HG02759 (cell line): ENCODE measurements around the gene CER1.

Experiments used
- ATAC-seq: cut with Tn5 transposase; IDR thresholded peaks from one replicate; pipeline ENCODE4 v1.9.1; 2021; ENCODE audit warnings: mild to moderate bottlenecking, moderate library complexity; ENCODE audit not compliant: unreplicated experiment

The CER1 gene, protein sequence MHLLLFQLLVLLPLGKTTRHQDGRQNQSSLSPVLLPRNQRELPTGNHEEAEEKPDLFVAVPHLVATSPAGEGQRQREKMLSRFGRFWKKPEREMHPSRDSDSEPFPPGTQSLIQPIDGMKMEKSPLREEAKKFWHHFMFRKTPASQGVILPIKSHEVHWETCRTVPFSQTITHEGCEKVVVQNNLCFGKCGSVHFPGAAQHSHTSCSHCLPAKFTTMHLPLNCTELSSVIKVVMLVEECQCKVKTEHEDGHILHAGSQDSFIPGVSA

DNA sequence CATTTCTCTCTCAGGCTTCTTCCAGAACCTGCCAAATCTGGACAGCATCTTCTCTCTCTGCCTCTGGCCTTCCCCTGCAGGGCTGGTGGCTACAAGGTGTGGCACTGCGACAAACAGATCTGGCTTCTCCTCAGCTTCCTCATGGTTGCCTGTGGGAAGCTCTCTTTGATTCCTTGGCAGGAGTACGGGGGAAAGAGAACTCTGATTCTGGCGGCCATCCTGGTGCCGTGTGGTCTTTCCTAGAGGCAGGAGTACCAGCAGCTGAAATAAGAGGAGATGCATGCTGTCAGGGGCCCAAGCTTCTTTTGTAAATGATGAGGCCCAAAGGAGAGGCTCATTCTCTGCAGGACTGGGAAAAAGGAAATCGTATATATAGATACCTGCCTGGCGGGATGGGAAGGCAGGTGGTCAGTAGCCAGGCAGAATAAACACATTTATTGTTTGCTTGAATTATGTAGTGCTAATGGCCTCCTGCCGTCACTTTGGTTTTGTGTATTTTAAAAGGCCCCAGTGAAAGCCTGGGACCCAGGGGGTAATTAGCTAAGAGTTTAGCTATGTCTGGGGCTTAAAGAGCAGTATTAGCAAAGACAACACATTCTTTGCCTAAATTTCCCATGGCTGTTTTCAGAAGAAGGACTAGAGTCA is at the start of gene CER1:
Gene CER1, minus strand, starts transcription at position 343 of the 645 bp plus-strand sequence. Its CDS starts 61 bp downstream, at position 282.
- no peak for ATAC-seq

DNA sequence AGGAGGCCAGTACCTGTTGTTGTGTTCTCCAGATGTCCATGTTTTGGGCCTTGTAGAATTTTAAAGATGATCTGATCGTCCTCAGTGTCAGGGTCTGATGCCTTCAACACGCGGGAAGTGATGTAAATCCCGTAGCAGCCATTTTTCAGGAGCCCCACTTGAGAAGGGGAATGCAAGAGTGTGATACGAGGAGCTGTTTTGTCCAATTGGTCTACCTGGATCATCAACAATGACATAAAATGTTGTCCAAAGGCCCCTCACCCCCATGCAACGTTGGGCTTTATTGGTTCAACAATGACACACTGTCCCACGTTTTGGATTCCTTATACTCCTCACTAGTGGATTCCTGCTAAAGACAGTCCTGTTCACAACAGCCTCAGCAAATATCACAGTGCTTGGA is 48.1 kb upstream of the CER1 start:
- no peak for ATAC-seq

DNA sequence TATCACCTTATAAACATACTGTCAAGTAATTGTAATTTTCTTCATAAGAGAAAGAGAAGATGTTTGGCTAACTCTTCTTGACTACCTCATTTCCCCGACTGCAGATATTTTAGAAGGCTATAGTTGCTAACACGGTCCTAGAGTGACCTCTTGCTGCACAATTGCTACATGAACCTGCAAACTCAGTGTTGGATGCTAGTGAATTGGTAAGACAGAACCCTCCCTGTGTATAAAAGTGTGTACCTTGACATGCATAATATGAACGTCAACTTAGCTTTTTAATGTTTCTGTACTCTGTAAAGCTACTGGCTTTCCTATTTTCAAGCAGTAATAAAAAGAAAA is 46.7 kb upstream of the CER1 start:
- ATAC-seq = no peak

DNA sequence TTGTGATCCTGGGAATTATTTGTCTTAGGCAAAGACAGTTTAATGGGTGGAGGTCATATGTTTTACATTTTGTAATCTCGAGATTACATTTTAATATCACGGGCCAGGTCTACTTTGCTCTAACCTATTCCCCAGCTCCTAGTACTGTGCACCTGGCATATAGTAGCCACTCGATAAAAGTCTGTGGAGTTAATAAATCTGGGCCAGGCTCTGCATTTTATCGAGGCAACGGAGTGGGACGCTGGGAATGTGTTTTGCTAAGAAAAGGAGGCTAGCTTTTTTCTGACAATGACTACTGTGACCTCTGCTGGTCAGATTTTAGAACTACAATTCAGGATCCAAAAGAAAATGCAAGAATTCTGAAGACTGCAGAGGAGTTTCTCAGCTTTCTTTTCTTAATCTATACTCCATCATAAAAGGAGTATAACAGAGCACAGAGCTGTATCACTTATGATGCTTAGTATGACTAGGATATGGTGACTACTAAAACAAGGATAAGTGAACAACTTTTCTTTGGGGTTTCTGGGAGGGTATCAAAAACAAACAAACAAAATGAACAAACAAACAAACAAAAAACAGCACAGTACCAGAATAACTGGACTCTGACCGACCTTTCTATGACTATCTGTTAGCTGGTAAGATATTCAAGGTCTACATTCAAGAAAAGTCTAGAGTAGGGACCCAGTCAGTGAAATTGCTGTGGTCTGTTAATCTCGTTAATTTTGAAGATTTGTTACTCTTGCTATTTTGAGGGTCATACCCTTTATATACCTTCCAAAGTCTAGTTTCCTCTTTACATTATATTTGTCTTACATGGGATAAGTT is 46.1 kb upstream of the CER1 start:
- ATAC-seq = no peak

DNA sequence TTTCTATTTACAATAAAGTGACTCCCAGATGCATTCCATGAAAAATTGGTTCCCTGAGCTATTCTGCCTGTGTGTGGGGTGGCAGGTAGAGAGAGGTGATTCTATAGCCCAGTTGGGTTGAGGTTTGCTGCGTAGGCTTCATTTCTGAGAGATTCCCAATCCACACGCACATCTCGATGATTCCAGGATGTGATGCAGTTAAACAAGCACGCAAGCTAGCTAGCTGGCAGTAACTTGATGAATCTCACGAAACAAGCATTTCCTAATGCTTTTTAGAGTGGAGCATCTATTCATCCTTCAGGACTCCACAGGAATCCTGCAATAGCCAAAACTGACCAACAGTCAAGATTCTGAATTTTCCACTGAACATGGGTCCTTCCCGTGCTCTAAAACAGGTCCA is 43.8 kb upstream of the CER1 start:
- no peak for ATAC-seq

DNA sequence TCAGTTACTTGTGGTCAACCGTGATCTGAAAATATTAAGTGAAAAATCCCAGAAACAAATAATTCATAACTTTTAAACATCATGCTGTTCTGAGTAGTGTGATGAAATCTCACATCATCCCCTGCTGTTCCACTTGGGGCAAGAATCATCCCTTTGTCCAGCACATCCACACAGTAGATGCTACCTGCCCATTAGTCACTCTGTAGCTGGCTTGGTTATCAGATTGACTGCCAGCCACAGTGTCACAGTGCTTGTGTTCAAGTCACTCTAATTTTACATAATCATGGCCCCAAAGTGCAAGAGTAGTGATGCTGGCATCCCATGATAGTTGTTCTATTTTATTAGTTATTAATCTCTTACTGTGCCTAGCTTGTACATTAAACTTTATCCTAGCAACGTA is 39.1 kb upstream of the CER1 start:
- ATAC-seq = no peak

DNA sequence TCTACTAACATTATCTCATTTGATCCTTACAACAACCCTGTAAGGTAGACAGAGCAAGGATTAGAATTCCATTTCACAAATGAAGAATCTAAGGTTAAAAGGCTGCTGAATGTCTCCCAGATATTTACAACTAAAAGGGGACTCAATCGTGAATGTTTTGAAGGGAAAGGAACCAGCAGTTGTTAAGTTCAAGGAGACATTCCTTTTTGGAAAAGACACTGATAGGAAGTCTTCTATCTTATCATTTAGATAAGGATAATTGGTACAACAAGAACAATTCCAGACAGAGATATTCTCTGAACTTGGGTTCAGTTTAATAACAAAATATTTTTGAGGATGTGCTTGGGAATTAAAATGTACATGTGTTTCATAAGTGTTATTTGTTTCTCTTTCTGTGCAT is 37.5 kb upstream of the CER1 start:
- ATAC-seq = no peak

DNA sequence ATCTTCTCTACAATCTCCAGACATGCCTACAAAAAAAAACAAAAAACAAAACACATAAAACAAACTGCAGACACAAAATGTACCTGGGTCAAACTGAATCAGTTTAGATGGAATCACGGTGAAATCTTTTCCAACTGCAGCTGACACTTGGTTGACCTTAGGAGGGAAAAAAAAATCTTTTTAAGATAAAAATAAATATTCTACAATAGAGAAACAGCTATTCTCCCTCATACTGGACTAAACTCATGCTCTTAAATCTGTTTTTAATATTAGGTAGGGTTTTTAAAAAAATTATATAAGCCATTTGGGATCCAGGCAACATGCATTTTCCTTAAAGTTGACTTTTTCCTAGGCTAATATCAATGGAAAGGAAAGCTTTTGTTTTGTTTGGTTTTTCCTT is 33.8 kb upstream of the CER1 start:
- ATAC-seq = no peak

DNA sequence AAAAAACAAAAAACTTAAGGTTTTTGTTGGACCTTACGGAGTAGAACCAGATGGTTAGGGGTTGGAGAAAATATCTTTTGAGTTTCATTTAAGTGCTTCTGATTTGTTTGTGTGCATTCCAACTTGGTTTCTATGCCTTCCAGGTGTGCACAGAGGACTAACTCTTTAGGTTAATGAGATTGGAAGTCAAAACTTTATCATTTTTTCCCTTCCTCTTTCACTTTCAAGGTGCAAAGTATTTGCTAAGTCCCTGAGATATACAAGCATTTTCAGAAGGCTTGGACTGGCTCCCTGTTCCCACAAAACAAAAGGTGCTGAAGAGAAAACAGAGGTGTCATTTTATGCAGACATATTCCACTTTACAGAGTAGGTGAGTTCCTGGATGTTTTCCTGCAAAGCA is 30.3 kb upstream of the CER1 start:
- ATAC-seq = no peak

DNA sequence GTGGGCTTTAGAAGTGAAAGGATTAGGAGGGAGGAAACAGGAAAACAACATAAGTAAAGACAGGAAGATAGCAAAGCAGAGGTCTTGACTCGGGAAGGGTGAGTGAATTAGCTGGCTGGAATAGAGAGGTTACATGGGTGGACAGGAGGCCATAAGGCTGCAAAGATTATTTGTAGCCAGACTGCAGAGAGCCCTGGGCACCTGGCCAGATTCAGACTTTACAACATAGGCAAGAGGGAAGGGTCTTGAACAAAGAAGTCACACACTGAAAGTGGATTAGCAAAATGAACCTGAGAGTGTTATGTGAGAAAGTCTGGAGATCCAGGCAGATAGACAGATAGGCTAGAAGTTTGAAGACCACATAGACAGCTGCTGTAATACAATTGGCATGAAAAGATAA is 29.7 kb upstream of the CER1 start:
- ATAC-seq = no peak

DNA sequence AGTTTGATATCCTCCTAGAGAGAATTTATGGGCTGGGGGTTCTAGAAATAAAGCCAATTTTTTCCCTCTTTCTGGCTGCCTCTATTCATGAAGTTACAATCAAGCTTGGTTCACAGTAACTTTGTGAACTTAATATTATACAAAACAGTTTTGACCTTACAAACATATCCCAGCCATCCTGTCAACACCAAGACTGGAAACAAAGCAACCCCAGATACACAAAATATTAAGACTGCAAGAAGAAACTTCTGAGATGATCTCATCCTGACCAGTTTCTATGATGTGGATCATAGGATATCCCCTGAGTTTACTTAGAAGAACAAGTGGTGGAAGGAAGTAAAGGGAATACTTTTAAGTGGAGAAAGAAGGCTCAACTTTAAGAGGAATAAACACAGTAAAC is 28.3 kb upstream of the CER1 start:
- ATAC-seq = no peak

DNA sequence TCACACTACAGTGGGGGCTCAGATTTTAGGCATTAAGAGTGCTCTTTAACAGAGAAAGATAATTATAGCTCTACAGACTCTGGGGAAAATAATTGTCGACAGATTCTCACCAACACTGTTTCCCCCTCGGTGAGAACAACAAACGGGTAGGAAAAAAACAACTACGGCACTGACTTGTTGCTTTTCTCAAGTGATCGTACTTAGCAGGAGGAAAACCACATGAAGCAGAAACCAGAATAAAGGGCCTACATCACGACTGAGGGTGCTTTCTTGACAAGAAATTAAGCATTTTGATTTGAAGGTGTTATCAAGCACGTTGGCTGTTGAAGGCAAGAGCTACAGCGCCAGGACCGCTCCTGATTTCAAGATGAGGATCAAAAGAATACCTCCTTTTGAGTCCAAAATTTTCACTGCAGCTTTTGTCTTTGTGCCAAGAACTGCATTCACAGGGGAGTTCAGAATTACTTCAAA is 27.2 kb upstream of the CER1 start:
- ATAC-seq = no peak

DNA sequence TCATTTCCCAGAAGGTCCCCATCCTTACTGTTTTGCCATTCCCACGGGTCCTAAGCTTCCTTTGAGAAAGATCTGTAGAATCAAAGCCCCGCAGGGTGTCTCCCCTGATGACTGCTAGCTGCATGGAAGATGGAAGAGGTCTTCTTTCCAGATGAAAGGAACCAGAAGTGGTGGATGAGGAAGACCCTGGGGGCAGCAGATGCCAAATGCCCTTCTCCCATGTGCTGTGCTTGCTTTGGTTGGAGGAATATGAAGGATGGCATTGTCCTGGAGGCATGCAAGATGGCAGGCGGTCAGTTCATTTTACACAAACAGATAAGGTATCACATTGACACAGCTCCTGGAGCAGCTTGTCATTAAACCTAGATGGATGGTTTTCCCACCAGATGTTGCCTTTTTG is 25.8 kb upstream of the CER1 start:
- no peak for ATAC-seq

DNA sequence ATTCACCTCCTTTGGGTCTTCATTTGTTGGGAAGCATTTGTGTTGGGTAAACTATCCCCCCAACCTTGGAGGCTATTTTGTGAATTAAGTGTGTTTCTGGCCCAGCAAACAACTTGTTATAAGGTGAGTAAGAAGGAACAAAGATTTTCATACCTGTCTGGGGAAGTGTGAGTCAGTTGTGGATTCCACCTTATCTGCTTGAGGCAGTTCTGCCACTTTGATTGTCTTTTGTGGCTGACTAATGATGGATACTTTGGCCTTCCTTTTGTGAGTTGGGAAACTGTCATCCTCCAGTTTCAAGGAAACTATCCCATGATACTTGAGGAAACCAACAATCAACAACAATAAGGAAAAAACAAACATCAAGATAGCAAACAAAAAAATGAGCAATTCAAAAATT is 24.6 kb upstream of the CER1 start:
- no peak for ATAC-seq

DNA sequence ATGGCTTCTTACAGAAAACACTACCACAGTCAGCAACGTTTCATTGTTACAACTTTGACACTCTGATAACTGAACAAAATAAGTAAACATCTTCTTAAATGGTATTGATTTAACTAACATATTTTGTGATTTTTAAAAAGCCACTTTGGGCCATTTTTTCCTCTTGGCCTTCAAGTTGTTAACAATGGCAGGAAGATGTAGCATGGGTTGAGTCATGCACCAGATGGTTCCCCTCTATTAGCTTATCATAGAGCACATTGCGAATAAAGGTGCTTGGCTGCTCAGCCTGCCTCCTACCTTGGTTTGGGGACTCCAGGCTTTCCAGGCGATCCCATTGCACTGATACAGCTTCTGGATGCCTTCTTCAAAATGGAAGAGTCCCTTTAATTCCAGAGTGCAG is 24.1 kb upstream of the CER1 start:
- no peak for ATAC-seq

DNA sequence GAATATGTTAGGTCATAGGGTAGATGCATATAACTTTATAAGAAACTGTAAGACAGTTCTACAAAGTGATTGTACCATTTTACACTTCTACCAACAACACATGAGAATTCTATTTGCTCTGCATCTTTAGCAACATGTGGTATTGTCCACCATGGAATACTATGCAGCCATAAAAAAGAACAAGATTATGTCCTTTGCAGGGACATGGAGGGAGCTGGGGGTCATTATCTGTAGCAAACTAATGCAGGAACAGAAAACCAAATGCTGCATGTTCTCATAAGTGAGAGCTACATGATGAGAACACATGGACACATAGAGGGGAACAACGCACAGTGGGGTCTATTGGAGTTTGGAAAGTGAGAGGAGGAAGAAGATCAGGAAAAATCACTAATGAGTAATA is 22.2 kb upstream of the CER1 start:
- ATAC-seq = no peak

DNA sequence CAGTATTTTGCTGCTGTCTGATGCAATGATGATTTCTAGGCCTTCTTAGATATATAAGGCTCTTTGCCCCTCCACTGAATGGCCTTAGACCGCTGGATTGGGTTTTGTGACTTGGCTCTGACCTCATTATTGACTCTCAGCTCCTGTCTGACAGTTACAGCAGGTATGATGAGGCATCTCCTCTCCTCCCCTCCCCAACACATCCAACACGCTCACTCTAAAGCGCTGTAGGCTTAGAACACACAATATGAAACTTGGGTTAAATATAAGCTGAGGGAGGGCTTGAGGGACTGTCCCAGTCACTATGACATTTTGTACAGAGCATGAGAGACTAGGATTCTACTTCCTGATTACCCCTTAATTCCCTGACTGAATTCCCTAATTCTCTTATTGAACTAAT is 18.8 kb upstream of the CER1 start:
- peak; percentile 93 for ATAC-seq

DNA sequence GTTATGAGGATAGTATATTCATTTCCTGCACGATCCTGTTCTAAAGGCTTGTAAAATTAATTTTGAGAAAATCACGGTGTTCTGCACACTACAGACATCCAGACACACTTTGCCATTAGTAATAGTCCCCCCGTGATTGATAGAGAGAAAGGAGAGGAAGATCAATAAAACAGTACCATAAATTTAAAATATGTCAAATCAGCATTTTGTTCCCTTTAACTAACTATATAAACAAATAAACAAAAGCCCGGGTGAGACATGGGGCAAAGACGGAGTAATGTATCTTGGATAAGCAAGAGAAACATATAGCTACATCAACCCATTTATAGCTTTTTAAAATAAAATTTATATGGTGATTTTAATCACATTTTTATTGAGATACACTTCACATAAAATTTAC is 10.6 kb upstream of the CER1 start:
- no peak for ATAC-seq

DNA sequence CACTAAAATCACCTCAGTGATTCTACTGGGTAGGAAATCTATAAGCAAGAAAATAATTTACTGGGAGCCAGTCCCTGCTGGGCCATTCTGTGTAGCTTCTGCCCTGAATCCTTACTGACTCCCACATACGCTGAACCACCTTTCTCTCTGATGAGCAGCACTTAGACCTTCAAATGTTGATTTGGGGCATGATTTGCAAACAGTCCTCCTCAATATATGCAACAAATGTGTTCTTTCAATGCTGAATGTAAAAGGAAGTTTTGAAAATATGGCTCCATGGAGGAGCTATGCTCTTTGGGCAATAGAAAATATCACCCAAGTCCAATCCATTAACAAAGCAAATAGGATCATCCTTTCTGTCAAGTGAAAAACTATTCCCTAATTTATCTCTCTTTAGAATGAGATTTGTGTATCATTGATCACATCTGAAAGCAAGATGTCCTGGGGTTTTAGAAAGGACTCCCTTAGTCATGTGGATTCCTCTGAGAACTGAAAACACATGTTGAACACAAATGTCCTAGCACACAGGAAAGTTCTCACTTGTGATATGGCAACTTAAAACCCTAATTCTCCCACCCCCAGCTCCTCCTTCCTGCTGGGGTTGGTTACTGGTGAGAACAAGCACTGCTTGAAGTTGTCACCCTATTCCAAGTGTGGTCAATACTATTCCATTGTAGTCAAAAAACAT is 8.9 kb upstream of the CER1 start:
- ATAC-seq = no peak

DNA sequence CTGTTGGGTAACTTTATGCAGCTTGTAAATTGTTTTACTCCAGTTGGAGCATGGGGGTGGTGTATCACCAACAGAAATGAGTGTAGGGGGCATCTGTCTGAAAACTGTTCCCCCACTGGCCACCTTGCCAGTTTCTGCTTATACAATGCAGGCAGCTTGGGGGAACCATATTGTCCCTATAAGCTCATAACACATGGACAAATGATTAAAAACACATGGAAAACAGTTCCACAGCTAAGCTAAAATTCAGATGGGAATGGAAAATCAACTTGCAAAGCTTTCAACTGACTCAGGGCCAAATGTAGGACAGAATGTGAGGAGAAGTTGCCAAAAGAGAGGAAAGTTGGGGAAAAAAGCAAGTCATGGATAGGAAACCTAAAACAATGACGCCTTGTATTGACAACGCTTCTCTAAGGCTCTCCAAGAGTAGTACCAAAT is 7.9 kb upstream of the CER1 start:
- ATAC-seq = no peak

DNA sequence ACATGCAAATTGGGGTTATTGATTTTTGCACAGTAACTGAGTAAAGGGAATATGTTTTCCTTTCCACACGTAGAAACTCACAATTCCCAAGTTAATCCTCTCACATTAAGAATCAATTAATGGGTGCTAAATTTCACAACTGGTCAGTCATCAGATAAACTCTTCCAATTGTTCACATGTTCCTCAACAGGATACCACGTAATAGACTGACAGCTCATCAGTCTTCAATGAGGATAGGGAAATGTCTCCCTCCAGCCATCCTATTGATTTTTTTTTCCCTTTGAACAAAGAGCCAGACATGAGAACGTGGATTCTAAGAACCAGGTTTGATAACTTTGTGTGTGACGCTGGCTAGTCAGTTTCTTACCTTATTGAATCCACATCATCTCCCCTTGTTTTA is 768 bp upstream of the CER1 start:
- ATAC-seq = no peak
